K562 (cell line): ENCODE results near the gene CRTC3. TPM values are rescaled to one million over a fixed set of nuclear protein-coding genes. Genes with fewer than 3 reads are reported as not detected.

Experiments used
- ATAC-seq: fragments of 200-7000 bp; cut with Tn5 transposase; 3 replicates; pipeline ENCODE4 v1.9.1; 2020; ENCODE audit warnings: moderate library complexity
- BruUV-seq: library from RNA; stranded (reverse); fragments of 400-500 nt; replicated peaks from 2 replicates; lab custom pipeline; 2021; lab: Mats Ljungman, UMichigan
- CTCF ChIA-PET: fragments of 300-600 bp; formaldehyde crosslinking; extraction: SDS; loops from one replicate; lab custom pipeline; 2021; ENCODE audit warnings: low intra/inter-chr PET ratio; lab: Yijun Ruan, JAX
- POLR2A ChIA-PET: fragments of 300-600, 350-650 bp; sonication (Branson Sonifier 250); formaldehyde crosslinking; extraction: SDS; loops from one replicate; lab custom pipeline; 2021; ENCODE audit warnings: antibody characterized with exemption, inconsistent platforms; lab: Yijun Ruan, JAX
- DNase-seq, 4 experiments: peaks; one replicate each; pipeline versions ENCODE4 v3.0.0 to v3.0.0-alpha.2; 2011 to 2018; ENCODE audit warnings: low spot score in 3 of 4, mixed read lengths in 3 of 4; ENCODE audit errors: extremely low read depth in 1 of 4
- FAIRE-seq: peaks from 2 replicates; lab custom pipeline; 2011; peaks lifted over from hg19 to GRCh38; lab: Jason Lieb, UNC
- H2AFZ ChIP-seq: 2 replicates; pipeline ENCODE4 v1.6.0; 2011; ENCODE audit warnings: low read depth, low read length, control low read depth, inconsistent platforms
- H3K27ac ChIP-seq: fragments of 200-600 bp; 3 replicates; pipeline ENCODE4 v1.8.0; 2011; ENCODE audit warnings: low read depth, mild to moderate bottlenecking, control low read depth, inconsistent platforms, low read length, moderate library complexity, mixed read lengths; ENCODE audit errors: extremely low read depth
- H3K27me3 ChIP-seq, 2 experiments: fragments of 300-600 bp in 1 of 2; 2 replicates in 1 of 2; 3 replicates in 1 of 2; pipeline versions ENCODE4 v1.6.0 to v1.8.0; 2011; ENCODE audit warnings: inconsistent platforms in 2 of 2, low read length in 2 of 2, mild to moderate bottlenecking in 1 of 2, mixed read lengths in 1 of 2, moderate library complexity in 1 of 2; ENCODE audit not compliant: control insufficient read depth in 2 of 2, insufficient read depth in 2 of 2
- H3K36me3 ChIP-seq: fragments of 300-600 bp; 3 replicates; pipeline ENCODE4 v1.8.0; 2011; ENCODE audit warnings: mild to moderate bottlenecking, low read length, inconsistent platforms; ENCODE audit not compliant: control insufficient read depth, insufficient read depth
- H3K4me1 ChIP-seq, 2 experiments: fragments of 200-600 bp in 1 of 2; replicated peaks in 1 of 2; 2 replicates in 1 of 2; 3 replicates in 1 of 2; pipeline versions ENCODE4 v1.5.1 to v1.8.0; 2011; ENCODE audit warnings: inconsistent platforms in 2 of 2, low read length in 2 of 2, mild to moderate bottlenecking in 1 of 2, mixed read lengths in 1 of 2, moderate library complexity in 1 of 2; ENCODE audit not compliant: control insufficient read depth in 2 of 2, insufficient read depth in 2 of 2
- H3K4me2 ChIP-seq: 2 replicates; pipeline ENCODE4 v1.6.1; 2011; ENCODE audit warnings: low read length, control low read depth, inconsistent platforms, mixed read lengths; ENCODE audit not compliant: insufficient read depth
- H3K4me3 ChIP-seq: fragments of 200-600 bp; sonication (generic), shearing (Covaris generic); 2 replicates; pipeline ENCODE4 v1.5.1; 2016; ENCODE audit warnings: control low read depth, inconsistent platforms
- H3K79me2 ChIP-seq: fragments of 200-600 bp; 3 replicates; pipeline ENCODE4 v1.8.0; 2011; ENCODE audit warnings: low read length, inconsistent platforms; ENCODE audit not compliant: control insufficient read depth, insufficient read depth
- H3K9ac ChIP-seq, 2 experiments: 2 replicates each; pipeline versions ENCODE4 v1.6.0 to v1.6.1; 2011; ENCODE audit warnings: low read depth in 2 of 2, low read length in 2 of 2, control low read depth in 1 of 2, inconsistent platforms in 1 of 2, mild to moderate bottlenecking in 1 of 2, mixed read lengths in 1 of 2; ENCODE audit not compliant: insufficient read depth in 1 of 2
- H3K9me1 ChIP-seq: one replicate; pipeline ENCODE4 v1.6.0; 2011; ENCODE audit warnings: inconsistent platforms, mild to moderate bottlenecking, low read length, moderate library complexity; ENCODE audit not compliant: control insufficient read depth, insufficient read depth
- H3K9me3 ChIP-seq: replicated peaks from 2 replicates; pipeline ENCODE4 v1.5.1; 2011; ENCODE audit warnings: low read depth, low read length, inconsistent platforms; ENCODE audit not compliant: control insufficient read depth, insufficient read depth
- H4K20me1 ChIP-seq: replicated peaks from 2 replicates; pipeline ENCODE4 v1.6.1; 2011; ENCODE audit warnings: low read length, inconsistent platforms, mixed read lengths; ENCODE audit not compliant: control insufficient read depth, insufficient read depth
- BRCA1 ChIP-seq, 2 experiments: fragments of 450-650 bp in 1 of 2; sonication (generic) in 1 of 2; formaldehyde crosslinking in 1 of 2; IDR thresholded peaks; 2 replicates each; pipeline versions ENCODE4 v1.5.0 to v1.6.1; 2017 to 2020; ENCODE audit warnings: mild to moderate bottlenecking in 1 of 2, missing genetic modification reagents in 1 of 2
- CTCF ChIP-seq, 3 experiments: IDR thresholded peaks in 2 of 3; conservative IDR thresholded peaks in 1 of 3; 2 replicates each; pipeline ENCODE4 v1.5.1; 2011 to 2012; ENCODE audit warnings: low read length in 3 of 3, mild to moderate bottlenecking in 3 of 3, control low read depth in 2 of 3, improper control_type of control experiment in 1 of 3, inconsistent platforms in 1 of 3, low read depth in 1 of 3, mixed read lengths in 1 of 3, moderate library complexity in 1 of 3; ENCODE audit not compliant: insufficient read depth in 2 of 3
- HDGF ChIP-seq: fragments of 450-650 bp; IDR thresholded peaks from 2 replicates; pipeline ENCODE4 v1.6.1; 2016
- ILF3 ChIP-seq: fragments of 450-650 bp; IDR thresholded peaks from 2 replicates; pipeline ENCODE4 v1.6.1; 2018; ENCODE audit warnings: antibody characterized with exemption, mild to moderate bottlenecking, moderate library complexity, borderline replicate concordance
- IRF9 ChIP-seq: fragments of 450-650 bp; IDR thresholded peaks from 2 replicates; pipeline ENCODE4 v1.6.1; 2016; ENCODE audit warnings: missing biosample characterization, missing genetic modification characterization
- KDM5B ChIP-seq: fragments of 200-600 bp; sonication (generic); IDR thresholded peaks from 2 replicates; pipeline ENCODE4 v1.6.1; 2012; ENCODE audit warnings: low read depth, mild to moderate bottlenecking, moderate library complexity, low read length, control low read depth, inconsistent platforms; ENCODE audit not compliant: insufficient replicate concordance
- MTF1 ChIP-seq: fragments of 250-450 bp; sonication (Bioruptor Pico); IDR thresholded peaks from 2 replicates; pipeline ENCODE4 v1.9.0; 2021; ENCODE audit warnings: moderate library complexity, mild to moderate bottlenecking, inconsistent platforms, borderline replicate concordance
- MYNN ChIP-seq, 2 experiments: sonication (generic); formaldehyde crosslinking in 1 of 2; IDR thresholded peaks; 2 replicates each; pipeline versions ENCODE4 v1.5.0 to v1.6.1; 2016 to 2020; ENCODE audit warnings: antibody characterized with exemption in 1 of 2, missing genetic modification reagents in 1 of 2
- RBM14 ChIP-seq: fragments of 200-400 bp; formaldehyde crosslinking; IDR thresholded peaks from 2 replicates; pipeline ENCODE4 v1.6.1; 2018; ENCODE audit warnings: low read depth, mild to moderate bottlenecking, low read length, moderate library complexity, borderline replicate concordance; ENCODE audit not compliant: insufficient read depth
- RFX1 ChIP-seq: fragments of 450-650 bp; IDR thresholded peaks from 2 replicates; pipeline ENCODE4 v1.6.1; 2016; ENCODE audit warnings: mild to moderate bottlenecking, moderate library complexity
- SOX6 ChIP-seq: fragments of 450-650 bp; IDR thresholded peaks from 2 replicates; pipeline ENCODE4 v1.6.1; 2014; ENCODE audit warnings: mild to moderate bottlenecking
- XRCC3 ChIP-seq: fragments of 450-650 bp; IDR thresholded peaks from 2 replicates; pipeline ENCODE4 v1.6.1; 2017; ENCODE audit warnings: mild to moderate bottlenecking, moderate library complexity
- ZNF121 ChIP-seq: sonication (generic); formaldehyde crosslinking; conservative IDR thresholded peaks from 2 replicates; pipeline ENCODE4 v1.8.0; 2022; ENCODE audit warnings: missing genetic modification reagents
- ZNF644 ChIP-seq: fragments of 200-800 bp; sonication (Bioruptor generic); IDR thresholded peaks from 2 replicates; pipeline ENCODE4 v1.6.1; 2016; ENCODE audit warnings: low read depth, missing genetic modification characterization, missing compliant biosample characterization
- WGBS: fragments of 100-300 bp; shearing (Covaris generic); methylation state at CpG from one replicate; pipeline ENCODE4 v1.1.6; 2016; ENCODE audit warnings: low coverage, mixed read lengths; ENCODE audit not compliant: insufficient coverage; ENCODE audit errors: missing lambda C conversion rate; 5-methylcytosine and 5-hydroxymethylcytosine counted together
- in situ Hi-C: fragments of 300-500 bp; cut with MboI; formaldehyde crosslinking; loops from 4 replicates; pipeline ENCODE4 v1.15.0; 2018; ENCODE audit warnings: inconsistent platforms, mixed read lengths
- intact Hi-C: fragments of 100-400 bp; cut with micrococcal nuclease; formaldehyde crosslinking; loops from 2 replicates; pipeline ENCODE4 v1.14.2; 2022
- polyA plus RNA-seq, 8 experiments: library from polyadenylated mRNA; depleted of rRNA in 4 of 8; stranded (reverse) in 5 of 8; unstranded in 3 of 8; fragments of >200 nt; fragmentation: Nextera tagmentation in 2 of 8; fragmentation: Illumina TruSeq in 1 of 8; extraction: Ambion mirVana in 2 of 8; extraction: Trizol in 1 of 8; gene quantifications; 2 replicates each; pipeline versions ENCODE4 v1.2.1 to v1.2.3, GENCODE V29; 2011 to 2014; ENCODE audit warnings: inconsistent platforms in 1 of 8, missing spikeins in 1 of 8
- total RNA-seq, 7 experiments: library from RNA; depleted of rRNA in 6 of 7; stranded (reverse); fragments of >200 nt in 6 of 7; fragmentation: Illumina TruSeq in 2 of 7; extraction: Trizol in 2 of 7; gene quantifications; 2 replicates each; pipeline versions ENCODE4 v1.2.1 to v1.2.3, GENCODE V29; 2011 to 2021; ENCODE audit warnings: low replicate concordance in 1 of 7
- TF ChIP-seq, protein P1 (sequence below): sonication (generic); formaldehyde crosslinking; IDR thresholded peaks from 2 replicates; pipeline ENCODE4 v1.9.0; 2022; ENCODE audit warnings: mild to moderate bottlenecking, missing genetic modification reagents

Gene CRTC3
- total and polyA plus RNA-seq, 9 of the 15 experiments (the other 6 are each of a cell fraction or from before 2014, with no cell fraction given), result 1.2 to 19.0 (median 11.6) TPM

GRCh38 chr15:90557186-90558084, 27.7 kb downstream of the CRTC3 start:
- CTCF ChIA-PET, result interaction anchor here (0.6 kb wide), 1 partner anchor 30 kb away, joined by 3 read pairs; no protein-coding TSS in a partner anchor
- BruUV-seq, result no TSS peak
- ATAC-seq (peak; percentile 79), FAIRE-seq (no peak), DNase-seq (peak in 2 of 4 experiments; percentile 38 to 58)
- Histone ChIP-seq H4K20me1 (no peaks in the 10 kb centered on the region; the same call in none of the 2 replicates), H3K9me3 (no peaks in the 10 kb centered on the region), H3K79me2 (peaks cover 6% of the 10 kb centered on the region; the same call in 2 of the 3 replicates), H3K27ac (peak overlapping the region; percentile 70; the same call in 2 of the 3 replicates), H3K4me2 (peak overlapping the region; percentile 67), H2AFZ (peak overlapping the region; percentile 48; the same call in 1 of the 2 replicates), H3K27me3 (no peaks in the 10 kb centered on the region), H3K9me1 (no peaks in the 10 kb centered on the region), H3K9ac (peak overlapping the region; percentile 34 to 80), H3K4me3 (no peak overlapping the region), H3K4me1 (peaks cover 19 to 22% of the 10 kb centered on the region in 2 experiments), H3K36me3 (no peaks in the 10 kb centered on the region; the same call in 1 of the 3 replicates)
- in situ Hi-C loops, result no loop called here
- POLR2A ChIA-PET, result interaction anchor here (0.8 to 2.1 kb wide), 8 partner anchors 9 to 29 kb away, joined by 3 to 8 read pairs (median 4); no protein-coding TSS in a partner anchor
- intact Hi-C loops, result no loop called here
- WGBS, result 32% methylated on average over 12 of the region's 12 CpGs
- TF ChIP-seq XRCC3, result no peak
- no peak for TF ChIP-seq CTCF (IDR thresholded peaks at IDR 0.05 in 2 of 3, conservative IDR thresholded peaks at IDR 0.05 in 1 of 3; ENCODE audit: insufficient read depth in 2 of 3, low read depth in 1 of 3, low read length in 3 of 3)
- no peak for TF ChIP-seq MTF1 (CRISPR knock-in tag)
- TF ChIP-seq, protein P1, sequence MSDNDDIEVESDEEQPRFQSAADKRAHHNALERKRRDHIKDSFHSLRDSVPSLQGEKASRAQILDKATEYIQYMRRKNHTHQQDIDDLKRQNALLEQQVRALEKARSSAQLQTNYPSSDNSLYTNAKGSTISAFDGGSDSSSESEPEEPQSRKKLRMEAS (CRISPR knock-in tag), result no peak
- TF ChIP-seq RFX1, result peak; percentile 67
- TF ChIP-seq IRF9, result no peak
- no peak for TF ChIP-seq SOX6
- no peak for TF ChIP-seq ZNF121 (CRISPR knock-in tag)
- TF ChIP-seq HDGF, result peak; percentile 44; the same call in 1 of the 2 replicates
- no peak for TF ChIP-seq RBM14
- no peak for TF ChIP-seq BRCA1 (IDR thresholded peaks at IDR 0.05)
- TF ChIP-seq BRCA1 (CRISPR knock-in tag; IDR thresholded peaks at IDR 0.05), result no peak
- no peak for TF ChIP-seq KDM5B
- no peak for TF ChIP-seq ZNF644 (tag)
- peak; percentile 33; the same call in 1 of the 2 replicates for TF ChIP-seq MYNN (IDR thresholded peaks at IDR 0.05)
- TF ChIP-seq MYNN (CRISPR knock-in tag; IDR thresholded peaks at IDR 0.05), result no peak
- TF ChIP-seq ILF3, result no peak
